HG03469 (cell line): Measurements from ENCODE around the gene RXFP4.

Experiments used
- ATAC-seq: cut with Tn5 transposase; IDR thresholded peaks from one replicate; pipeline ENCODE4 v1.9.1; 2021; ENCODE audit warnings: mild to moderate bottlenecking, moderate library complexity, moderate number of reproducible peaks; ENCODE audit not compliant: unreplicated experiment

Gene RXFP4

DNA sequence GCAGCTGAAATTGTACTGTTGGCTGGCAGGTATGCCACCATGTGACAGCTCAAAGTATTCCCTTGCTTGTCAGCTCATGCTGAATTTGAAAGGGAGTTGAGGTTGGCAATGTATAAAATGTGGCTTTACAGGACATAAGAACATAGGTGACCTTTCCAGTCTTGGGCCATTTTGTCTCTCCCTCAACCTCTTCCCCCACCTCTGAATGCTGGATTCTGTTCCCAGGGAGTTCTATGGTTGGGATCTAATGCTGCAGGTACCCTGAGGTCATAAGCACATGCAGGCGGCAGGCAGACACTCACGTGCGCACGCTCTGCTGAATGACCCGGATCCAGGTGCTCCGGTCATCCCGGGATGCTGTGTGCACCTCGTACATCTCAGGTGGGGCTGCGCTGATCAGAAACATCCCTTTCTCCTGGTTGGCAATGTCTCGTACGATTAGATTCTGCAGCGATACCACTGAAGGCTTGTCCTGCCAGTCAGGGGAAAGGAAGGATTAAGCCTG is 16.0 kb downstream of the RXFP4 start:
- no peak for ATAC-seq

DNA sequence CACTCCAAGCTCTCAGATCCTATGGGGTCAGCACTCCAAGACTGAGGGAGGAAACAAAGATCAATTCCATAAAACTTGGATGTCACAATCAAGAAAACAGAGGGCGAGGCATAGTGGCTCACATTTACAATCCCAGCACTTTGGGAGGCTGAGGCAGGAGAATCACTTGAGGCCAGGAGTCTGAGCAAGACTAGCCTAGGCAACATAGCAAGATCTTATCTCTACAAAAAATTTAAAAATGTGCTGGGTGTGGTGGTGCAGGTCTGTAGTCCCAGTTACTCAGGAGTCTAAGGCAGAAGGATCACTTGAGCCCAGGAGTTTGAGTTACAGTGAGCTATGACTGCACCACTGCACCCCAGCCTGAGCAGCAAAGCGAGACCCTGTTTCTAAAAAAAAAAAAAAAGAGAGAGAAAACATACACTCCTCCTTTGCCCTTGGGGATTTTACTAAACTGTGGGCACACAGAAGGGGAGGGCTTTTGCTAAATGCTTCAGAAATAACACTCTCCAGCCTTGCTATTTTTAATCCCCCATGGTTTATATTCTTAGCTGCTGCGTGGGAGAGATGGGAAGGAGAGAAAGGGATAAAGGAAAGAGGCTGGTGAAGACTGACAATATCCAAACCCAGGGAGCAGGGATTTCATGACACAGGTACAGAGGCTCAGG is 18.8 kb downstream of the RXFP4 start:
- ATAC-seq: no peak

- ATAC-seq: no peak
Observed at GRCh38 chr1:155961937-155962336, 20.5 kb downstream of the RXFP4 start.

DNA sequence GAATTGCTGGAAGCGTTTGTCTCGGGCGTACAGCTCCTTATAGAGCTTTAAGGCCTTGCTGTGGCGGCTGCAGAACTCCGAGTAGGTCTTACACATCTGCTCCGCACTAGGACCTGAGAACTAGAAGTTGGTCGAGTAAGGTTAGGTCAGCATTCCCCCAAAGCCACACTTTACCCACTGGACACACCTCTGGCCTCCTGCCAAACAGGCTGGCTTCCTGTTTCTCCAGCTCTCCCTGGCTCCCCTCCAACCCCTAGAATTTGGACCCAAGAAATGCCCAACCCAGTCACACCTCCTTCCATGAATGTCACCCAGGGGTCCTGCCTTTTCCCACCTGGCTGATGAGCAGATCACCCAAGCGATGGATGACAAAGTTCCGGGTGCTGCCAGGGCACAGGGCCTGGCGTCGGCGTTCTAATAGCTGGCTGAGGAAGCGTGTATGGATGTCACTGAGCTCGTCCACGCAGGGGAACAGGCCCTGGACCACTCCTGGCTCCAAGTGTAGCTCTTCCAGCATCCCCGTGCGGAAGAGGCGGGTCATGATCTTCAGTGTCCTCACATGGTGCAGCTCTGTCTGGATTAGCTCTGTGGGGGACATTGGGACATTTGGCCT is 21.3 kb downstream of the RXFP4 start:
- ATAC-seq: no peak

DNA sequence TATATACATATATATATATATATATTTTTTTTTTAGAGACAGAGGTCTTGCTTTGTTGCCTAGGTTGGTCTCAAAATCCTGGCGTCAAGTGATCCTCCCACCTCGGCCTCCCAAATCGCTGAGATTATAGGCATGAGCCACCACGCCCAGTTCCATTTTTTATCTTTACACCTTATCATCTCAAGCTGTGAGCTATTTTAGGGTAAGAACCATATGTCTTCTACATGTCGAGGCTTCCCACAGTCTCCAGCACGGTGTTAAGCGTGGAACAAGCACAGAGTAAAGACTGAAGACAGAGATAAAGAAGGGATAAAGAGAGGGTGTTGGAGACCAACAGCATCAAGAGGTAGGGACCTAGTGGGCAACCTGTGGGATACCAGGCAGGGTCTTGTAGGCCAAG is 22.8 kb downstream of the RXFP4 start:
- ATAC-seq: no peak

GRCh38 chr1:155966135-155966534 is 24.7 kb downstream of the RXFP4 start:
- ATAC-seq: no peak

DNA sequence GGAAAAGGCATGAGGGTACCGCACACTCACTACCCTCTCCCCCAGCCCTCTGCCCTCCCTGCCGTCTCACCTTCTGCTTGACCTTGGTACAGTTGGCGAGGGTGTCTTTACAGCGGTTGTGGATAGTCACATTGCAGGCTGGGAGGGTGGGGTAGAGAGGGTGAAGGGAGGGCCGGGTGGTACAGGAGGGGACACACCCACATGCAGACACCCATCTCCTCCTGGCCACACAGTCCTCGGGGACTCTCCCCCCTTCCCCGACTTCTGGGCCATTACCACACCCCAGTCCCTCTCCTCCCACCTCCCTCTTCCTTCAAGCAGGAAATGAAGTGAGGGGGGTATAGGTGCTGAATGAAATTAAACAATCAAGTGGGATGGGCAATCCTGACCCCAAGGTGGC is 25.3 kb downstream of the RXFP4 start:
- no peak for ATAC-seq

DNA sequence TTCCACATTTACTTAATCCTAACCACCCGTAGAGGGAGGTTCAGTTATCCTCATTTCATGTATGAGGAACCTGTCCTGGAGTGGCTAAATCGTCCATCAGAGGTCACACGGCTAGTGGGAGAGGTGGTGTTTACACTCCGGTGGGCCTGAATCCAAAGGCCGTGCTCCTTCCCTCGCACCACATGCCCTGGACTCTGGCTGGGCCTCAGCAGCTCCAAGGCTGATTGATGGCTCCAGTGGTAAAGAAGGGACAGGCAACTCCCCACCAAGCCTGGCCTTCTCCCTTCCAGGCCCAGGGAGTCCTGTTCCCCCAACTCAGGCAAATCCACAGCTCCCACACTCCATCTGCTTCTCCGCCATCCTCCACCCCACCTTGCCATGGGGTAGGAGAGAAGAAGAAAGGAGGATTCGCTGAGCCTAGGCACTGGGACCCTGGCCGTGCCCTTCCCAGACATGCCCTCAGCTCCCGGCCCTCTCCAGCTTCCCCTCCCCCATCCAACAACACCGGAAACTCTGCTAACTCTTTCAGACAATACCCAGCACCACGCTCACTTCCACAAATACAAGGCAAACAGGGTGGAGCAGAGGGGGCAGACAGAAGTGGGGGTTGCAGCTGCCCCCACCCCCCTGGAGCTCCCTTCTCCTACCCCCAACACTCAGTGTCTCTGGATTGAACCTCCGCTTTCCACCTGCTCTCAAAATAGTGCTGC is 26.1 kb downstream of the RXFP4 start:
- no peak for ATAC-seq

GRCh38 chr1:155968051-155968400 is 26.6 kb downstream of the RXFP4 start:
- ATAC-seq: no peak

DNA sequence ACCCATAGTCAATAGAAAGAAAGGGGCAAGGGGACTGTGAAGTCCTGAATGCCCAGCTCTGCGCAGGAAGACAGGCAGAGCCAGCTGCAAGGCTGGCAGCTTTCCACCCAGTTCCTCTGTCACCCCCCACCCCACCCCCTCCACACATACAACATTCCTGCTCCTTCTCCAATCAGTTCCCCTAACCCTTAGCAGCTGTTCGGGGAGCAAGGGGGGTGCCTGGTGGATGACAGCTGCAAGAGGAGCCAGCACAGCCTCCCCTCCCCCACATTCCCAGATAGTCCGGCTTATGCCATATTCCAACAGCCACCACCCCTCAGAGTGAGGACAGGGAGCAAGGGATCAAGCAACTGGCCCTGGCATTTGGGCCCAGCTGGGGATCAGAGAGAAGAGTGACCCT is 27.2 kb downstream of the RXFP4 start:
- no peak for ATAC-seq

- ATAC-seq: no peak
Observed at GRCh38 chr1:155969377-155969791, 27.9 kb downstream of the RXFP4 start.

GRCh38 chr1:155970531-155971167 is 29.2 kb downstream of the RXFP4 start:
- no peak for ATAC-seq

- ATAC-seq: no peak
Observed at GRCh38 chr1:155971910-155972809, 30.7 kb downstream of the RXFP4 start.

DNA sequence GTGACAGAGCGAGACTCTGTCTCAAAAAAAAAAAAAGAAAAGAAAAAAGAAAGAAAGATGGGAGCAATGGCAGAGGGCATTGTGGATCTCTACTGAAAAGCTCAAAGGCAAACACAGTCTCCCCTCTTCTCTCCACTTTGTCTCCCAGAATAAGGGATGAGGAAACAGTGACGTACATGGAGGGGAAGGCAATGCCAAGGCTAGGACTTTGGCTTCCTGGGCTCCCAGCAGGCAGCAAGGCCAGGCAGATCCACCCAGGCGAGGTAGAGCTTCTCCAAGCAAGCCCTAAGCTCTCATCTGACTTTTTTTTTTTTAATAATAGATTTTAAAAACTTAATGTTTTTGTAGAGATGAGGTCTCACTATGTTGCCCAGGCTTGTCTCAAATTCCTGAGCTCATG is 32.3 kb downstream of the RXFP4 start:
- ATAC-seq: no peak

- ATAC-seq: no peak
Observed at GRCh38 chr1:155974208-155975115, 33.0 kb downstream of the RXFP4 start.

- ATAC-seq: no peak
Observed at GRCh38 chr1:155975375-155976061, 34.1 kb downstream of the RXFP4 start.

DNA sequence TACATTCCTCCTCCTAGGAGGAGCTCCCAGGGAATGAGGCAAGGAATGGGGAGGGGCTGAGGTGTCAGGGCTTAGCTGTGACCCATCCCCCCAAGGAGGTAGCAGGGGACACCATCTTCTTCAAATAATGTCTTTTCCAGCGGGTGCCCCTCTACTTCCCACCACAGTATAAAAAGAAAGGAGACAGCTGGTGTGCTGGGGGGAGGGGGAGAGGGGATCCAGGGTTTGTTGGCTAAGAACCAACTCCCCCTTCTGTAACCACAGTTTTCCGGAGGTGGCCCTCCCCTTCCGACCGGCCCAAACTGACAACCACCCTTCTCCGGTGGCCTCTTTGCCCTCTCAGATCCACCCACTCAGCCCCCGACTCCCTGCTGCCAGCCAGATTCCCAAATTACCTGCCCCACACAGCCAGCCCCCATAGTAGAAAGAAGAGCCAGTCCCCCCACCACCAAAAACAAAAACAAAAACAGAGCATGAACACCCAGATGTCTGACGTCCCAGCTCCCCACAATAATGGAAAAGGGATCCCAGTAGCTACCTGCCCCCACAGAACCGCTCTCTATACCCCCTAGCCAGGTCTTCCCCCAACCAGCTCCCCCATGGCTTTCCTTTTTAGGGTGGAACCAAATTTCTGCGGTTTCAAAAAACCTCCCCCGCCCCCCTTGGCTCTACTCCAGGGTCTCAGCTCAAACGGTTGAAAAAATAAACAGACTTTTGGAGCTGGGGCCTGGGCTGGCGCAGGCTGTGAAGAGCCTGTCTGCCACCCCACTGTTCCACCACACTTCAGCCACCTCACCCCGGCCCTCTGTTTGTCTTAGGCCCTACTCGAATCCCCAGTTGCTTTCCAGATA is 34.8 kb downstream of the RXFP4 start:
- no peak for ATAC-seq
